HG03095 (cell line): ENCODE data around the gene TIAL1.
A peak's percentile ranks its signal among the peaks of the same experiment; 100 is the strongest.
"Not testable (repeated sequence)": the region's sequence is repeated elsewhere in the genome, so short reads cannot be mapped to it uniquely, and the experiment has no call there.

Experiments used
- ATAC-seq: cut with Tn5 transposase; IDR thresholded peaks from one replicate; pipeline ENCODE4 v1.9.1; 2021; ENCODE audit warnings: moderate library complexity; ENCODE audit not compliant: unreplicated experiment

TIAL1 gene

DNA sequence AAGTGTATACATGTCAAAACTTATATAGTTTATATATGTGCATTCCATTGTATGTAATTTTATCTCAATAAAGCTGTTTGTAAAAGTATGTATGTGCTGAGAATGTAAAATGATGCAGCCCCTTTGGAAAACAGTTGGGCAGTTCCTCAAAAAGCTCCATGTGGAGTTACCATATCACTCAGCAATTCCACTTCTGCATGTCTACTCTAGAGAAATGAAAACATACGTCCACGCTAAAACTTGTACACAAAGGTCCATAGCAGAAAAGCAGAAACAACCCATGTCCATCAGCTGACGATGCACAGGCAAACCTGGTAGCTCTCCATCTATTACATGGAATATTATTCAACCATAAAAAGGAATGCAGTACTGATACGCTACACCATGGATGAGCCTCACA is 45.9 kb downstream of the TIAL1 start:
- ATAC-seq = no peak

- ATAC-seq = no peak
Measured at GRCh38 chr10:119549247-119549999, 47.3 kb downstream of the TIAL1 start.

DNA sequence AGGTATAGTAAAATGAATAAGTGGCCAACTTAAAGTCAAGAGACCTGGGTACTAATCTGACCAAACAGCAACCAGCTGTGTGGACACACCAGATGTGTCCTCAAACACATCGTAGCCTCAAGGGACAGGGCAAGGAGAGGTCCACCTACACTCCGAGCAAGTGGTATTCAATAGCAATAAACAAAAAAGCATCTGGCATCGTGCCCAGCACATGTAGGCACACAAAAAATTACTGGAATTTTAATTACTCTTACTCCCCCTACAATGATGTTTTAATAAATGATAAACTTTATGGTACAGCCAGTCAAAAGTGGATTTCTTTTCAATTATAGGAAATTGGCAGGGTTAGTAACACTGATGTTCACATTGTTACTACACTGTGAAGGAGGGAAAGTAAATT is 50.8 kb downstream of the TIAL1 start:
- no peak for ATAC-seq

GRCh38 chr10:119545310-119545709 is 51.5 kb downstream of the TIAL1 start:
- ATAC-seq = no peak

GRCh38 chr10:119543814-119544642 is 52.7 kb downstream of the TIAL1 start:
- no peak for ATAC-seq

DNA sequence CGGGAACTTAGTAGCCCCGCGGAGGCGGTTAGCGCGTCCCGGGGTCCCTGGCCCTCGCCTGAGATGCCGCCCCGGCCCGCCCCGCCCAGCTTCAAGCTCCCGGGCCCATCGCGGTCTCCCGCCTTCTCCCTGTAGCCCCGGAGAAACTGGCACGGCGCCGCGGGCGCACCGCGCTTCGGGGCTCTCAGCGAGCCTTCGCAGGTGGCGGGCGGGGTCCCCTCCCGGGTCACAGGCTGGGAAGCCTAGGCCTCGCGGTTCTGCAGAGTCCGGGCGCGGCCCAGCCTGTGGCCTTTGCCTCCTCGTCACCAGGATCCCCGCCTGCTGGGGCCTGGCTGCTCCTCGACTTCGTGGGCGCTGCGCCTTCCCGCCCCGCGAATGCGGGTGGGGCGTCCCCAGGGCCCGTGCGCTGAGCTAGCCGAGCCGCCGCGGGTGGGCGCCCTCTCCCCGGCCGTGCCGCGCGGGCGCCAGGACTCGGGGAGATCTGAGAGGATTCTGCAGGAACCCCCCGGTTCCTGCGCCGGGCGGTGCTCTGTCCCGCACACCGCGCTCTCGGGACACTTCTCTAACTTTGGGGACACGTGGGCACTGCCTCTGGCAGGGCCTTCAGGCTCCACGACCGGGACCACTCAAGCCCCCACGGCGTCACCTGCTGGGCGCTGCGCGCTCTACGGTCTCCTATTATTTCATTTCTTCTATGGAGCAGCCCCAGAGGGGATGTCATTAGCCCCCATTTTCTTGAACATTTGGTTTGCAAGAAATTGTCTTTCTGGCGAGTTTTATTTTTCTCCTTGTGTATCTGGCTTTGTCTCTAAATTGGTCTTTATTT is 53.6 kb downstream of the TIAL1 start:
- peak; percentile 41 for ATAC-seq

- peak; percentile 73 for ATAC-seq
Measured at GRCh38 chr10:119542357-119542987, 54.3 kb downstream of the TIAL1 start, which contains the start of gene RGS10. RGS10 (minus strand) TSS chr10:119542719; CDS start chr10:119542638, 81 bp downstream.

DNA sequence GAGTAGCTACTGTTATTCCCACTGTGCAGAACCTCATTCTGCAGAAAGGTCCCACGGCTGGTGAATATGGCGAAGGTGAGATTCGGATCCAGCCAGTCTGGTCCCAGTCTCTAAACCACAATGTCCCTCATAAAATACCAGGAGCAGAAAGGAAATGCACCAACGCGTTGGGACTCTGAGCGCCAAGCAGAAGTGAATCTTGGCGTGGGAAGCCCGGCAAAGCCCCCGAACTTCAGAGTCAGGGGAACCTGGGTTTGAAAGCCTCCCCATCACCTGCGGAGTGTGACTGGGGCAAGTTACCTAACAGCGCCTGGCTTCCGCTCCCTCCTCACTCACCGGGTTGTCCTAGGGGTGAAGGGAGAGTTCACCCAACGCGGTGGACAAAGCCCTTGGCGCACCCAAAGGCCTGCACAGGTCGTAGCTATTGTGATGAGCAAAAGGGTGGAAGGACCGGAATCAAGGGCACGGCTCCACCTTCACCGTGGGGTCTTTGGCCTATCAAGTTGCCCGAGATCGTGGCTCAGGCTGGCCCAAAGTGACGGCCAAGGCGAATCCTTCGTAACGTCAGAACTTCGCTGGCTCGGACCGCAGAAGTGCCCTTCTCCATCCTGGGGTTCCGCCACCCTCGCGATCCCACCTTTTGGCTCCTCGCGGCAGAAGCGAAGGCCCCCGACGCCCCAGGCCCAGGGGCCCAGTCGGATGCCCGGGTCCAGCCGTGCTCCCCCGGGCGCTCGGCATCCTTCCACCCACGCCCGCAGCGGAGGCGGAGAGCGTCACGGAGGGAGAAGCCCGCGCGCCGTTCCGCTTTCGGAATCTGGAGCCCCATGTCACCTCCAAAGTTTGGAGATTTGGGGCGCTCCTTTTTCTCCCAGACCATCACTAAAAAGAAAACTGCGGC is 55.1 kb downstream of the TIAL1 start:
- ATAC-seq = no peak

DNA sequence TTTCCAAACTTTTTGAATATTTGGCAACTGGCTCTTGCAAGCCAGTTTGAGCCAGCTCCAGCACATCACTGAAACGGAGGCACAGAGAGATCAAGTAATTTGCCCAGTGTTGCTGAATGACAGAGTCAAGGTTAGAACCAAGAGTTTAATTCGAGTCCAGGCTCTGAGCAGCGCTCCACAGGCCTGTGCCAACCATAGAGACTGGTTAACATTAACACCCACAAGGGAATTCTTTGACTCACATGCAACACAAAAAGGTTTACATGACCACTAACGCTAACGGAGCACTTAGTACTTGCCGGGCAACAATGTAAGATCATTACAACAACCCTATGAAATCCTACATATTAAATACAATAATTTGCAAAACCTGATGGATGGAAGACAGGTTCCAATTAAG is 55.7 kb downstream of the TIAL1 start:
- ATAC-seq = no peak

GRCh38 chr10:119540038-119540437 is 56.7 kb downstream of the TIAL1 start:
- ATAC-seq = no peak

DNA sequence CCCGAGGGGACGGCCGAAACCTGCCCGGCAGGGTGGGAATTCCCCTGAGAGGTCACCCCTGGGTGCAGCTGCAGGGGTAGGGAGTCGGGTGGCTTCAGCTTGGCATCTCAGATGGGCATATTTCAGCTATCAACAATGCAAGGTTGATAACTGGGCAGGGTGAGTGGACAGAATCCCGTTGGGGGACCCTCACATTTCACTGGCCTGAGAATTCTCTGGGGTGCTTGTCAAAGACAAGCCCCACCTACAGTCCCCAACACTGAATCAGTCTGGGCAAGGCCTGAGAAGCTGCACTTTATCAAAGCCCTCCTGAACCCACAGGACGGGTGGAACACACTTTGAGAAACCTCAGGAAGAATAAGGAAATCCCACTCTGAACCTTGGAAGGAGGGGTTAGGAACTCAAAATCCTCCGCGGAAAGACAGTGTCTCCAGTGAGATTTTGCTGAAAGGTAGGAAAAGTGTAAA is 57.4 kb downstream of the TIAL1 start:
- ATAC-seq = no peak

DNA sequence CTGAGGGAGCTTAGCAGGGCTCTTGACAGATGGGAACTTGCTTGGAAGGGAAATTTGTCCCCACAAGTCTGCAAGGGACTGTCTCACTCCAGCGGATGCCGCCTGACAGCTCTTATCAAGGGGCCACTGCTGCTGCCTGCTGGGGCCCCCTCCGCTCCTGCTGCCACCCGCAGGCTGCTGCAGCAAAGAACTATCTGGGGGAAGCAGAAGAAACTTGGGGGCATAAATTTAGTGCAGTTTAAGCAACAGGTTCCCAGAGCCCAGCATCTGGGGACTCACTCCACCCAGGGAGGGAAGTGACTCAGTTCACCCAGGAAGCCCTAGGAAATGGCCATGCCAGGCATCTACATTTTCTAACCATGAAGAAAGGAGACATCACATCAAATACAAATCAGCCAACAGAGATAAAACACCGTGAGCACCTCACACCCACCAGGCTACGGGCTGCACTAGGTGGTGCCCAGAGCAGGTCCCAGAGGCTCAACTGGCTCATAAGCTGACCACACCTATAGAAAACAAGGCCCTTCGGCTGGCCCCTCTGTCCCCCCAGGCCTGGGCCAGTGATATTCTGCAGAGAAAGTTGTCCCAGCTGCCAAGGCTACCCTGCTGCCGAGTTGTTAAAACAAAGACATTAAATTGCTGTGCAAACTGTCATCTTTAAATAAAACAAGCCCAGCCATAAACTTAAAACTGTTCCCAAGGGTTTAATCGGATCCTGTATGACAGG is 58.0 kb downstream of the TIAL1 start:
- ATAC-seq = no peak

- no peak for ATAC-seq
Measured at GRCh38 chr10:119537953-119538630, 58.7 kb downstream of the TIAL1 start.

DNA sequence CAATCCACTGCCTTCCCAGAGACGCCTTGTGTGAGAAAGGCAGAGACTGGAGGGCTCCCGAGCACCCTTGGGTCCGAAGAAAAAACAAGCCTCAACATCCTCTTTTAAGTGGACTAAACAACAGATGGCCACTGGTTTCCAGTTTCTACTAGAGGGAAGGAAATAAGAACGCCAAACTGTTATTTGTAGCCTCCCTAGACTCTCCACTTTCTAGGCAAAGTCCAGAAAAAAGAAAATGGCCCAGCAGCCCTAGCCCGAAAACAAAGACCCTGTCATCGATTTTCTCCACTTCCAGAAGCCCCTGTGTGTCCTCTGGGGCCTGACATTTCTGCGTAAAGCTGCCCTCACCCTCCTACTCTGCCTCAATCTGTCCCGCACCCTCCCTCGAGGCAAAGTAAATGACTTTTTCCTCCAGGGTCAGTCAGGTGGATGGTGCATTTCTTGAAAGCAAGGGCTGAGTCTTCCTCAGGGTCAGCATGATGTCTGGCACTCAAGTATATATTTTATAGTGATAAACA is 60.2 kb downstream of the TIAL1 start:
- no peak for ATAC-seq

DNA sequence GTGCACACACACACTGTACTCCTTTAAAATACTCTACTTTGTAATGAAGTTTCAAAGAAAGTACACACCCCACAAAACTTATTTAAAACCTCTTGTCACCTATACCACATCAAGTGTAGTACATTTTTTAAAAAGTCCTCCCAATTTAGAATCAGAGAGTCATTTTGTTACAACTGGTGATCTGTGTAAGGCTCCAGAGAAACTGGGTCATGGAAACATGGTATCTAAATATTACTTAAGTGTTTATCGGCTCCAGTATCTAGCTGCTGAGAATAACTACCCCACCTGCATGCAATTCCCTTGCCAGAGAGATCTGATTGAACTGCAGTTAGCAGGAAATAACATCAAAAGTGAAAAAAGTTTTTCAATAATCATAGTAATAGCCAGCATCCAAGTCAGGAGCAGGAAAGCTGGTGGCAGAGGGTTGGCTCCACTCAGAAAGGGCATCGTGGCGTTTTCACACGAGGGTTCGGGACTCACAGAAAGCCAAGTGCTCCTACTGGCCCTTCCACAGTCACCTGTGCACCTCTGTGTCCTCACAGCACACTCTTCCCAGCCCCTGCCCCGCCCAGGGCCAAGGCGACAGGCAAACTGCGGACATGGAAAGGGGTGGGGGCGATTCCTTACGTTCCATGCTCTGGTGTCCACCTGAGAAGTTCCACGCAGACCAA is 60.8 kb downstream of the TIAL1 start:
- ATAC-seq = no peak

DNA sequence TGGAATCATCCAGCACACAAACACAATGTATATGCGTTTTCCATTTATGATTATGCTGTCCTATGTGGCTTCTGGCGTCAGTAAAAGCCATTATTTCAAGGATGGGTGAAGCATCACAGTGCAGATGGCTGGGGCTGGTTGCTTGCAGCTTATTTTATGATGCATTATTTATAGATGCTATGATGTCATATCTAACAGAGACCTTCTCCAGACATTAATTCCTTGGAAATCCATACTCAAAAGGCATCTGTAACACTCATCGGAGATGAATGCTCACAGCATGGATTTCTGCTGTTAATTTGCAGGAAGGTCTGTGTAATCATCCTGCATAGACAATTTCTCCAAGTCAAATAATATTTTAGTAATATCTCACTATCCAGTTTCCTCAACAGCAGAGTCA is 61.5 kb downstream of the TIAL1 start:
- no peak for ATAC-seq

- ATAC-seq = no peak
Measured at GRCh38 chr10:119533473-119533872, 63.3 kb downstream of the TIAL1 start.

DNA sequence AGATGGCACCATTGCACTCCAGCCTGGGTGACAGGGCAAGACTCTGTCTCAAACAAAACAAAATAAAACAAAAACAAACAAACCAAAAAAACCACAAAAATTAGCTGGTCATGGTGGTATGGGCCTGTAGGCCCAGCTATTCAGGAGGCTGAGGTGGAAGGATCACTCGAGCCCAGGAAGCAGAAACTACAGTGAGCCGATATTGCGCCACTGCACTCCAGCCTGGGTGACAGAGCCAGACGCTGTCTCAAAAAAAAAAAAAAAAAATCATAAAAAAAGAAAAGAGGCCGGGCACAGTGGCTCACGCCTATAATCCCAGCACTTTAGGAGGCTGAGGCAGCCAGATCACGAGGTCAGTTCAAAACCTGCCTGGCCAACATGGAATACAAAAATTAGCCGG is 64.0 kb downstream of the TIAL1 start:
- not testable (repeated sequence) for ATAC-seq
